ENCODE data around the gene C1QTNF9B. TPM values are rescaled to one million over a fixed set of nuclear protein-coding genes. Genes with fewer than 3 reads are reported as not detected.
A peak's percentile ranks its signal among the peaks of the same experiment; 100 is the strongest.
"Not testable (repeated sequence)": the region's sequence is repeated elsewhere in the genome, so short reads cannot be mapped to it uniquely, and the experiment has no call there.

The C1QTNF9B gene
- total and polyA plus RNA-seq, 2 of the 8 experiments (the other 6 are each of a cell fraction or from before 2014, with no cell fraction given), result 0.11 TPM; not detected in 1

GRCh38 chr13:23881402-23881800, 15.9 kb downstream of the C1QTNF9B start:
- POLR2A ChIA-PET (ENCODE audit: partially characterized antibody), result not testable (repeated sequence)

More at GRCh38 chr13:23881402-23881800, 15.9 kb downstream of the C1QTNF9B start:
- H3K14ac ChIP-seq (ENCODE audit: insufficient read length); H4K20me1 ChIP-seq (replicated peaks in 1 of 2; ENCODE audit: control insufficient read depth in 1 of 2, insufficient read depth in 2 of 2, low read length in 2 of 2); H3K79me1 ChIP-seq (ENCODE audit: low read depth, low read length); H4K5ac ChIP-seq (ENCODE audit: insufficient read length, low read depth, low read length); H2AFZ ChIP-seq (ENCODE audit: low read length); DNase-seq (ENCODE audit: low read depth in 1 of 2, low spot score in 2 of 2); H3K27me3 ChIP-seq (replicated peaks in 1 of 4; ENCODE audit: control insufficient read depth in 3 of 4, extremely low read depth in 1 of 4, insufficient read depth in 3 of 4, low read length in 3 of 4); H3K4me1 ChIP-seq (replicated peaks in 1 of 4; ENCODE audit: control insufficient read depth in 3 of 4, insufficient read depth in 4 of 4, low read length in 3 of 4); H3K9me3 ChIP-seq (ENCODE audit: insufficient read depth in 2 of 2, low read depth in 1 of 2, low read length in 1 of 2); H3K23me2 ChIP-seq (ENCODE audit: low read depth, low read length); H3K27ac ChIP-seq (ENCODE audit: low read depth, low read length); H2BK12ac ChIP-seq (ENCODE audit: low read depth, low read length); H2BK120ac ChIP-seq (replicated peaks; ENCODE audit: low read depth, low read length); H2AK5ac ChIP-seq (ENCODE audit: low read depth, low read length); H2BK20ac ChIP-seq (ENCODE audit: low read length); H3K18ac ChIP-seq (ENCODE audit: extremely low read depth, low read length); H3K79me2 ChIP-seq (ENCODE audit: control insufficient read depth in 1 of 2, insufficient read depth in 2 of 2, low read length in 2 of 2); H3K23ac ChIP-seq (ENCODE audit: insufficient read length); H3K9ac ChIP-seq (replicated peaks in 1 of 4; ENCODE audit: extremely low read depth in 1 of 4, low read depth in 3 of 4, low read length in 3 of 4); H2BK15ac ChIP-seq (ENCODE audit: low read length); H4K91ac ChIP-seq (replicated peaks; ENCODE audit: insufficient read length, low read length); H3K4ac ChIP-seq (replicated peaks; ENCODE audit: insufficient read length, low read depth, low read length); H3K4me3 ChIP-seq (ENCODE audit: extremely low read depth in 1 of 4, insufficient read depth in 2 of 4, low read depth in 3 of 4, low read length in 4 of 4); H2BK5ac ChIP-seq (ENCODE audit: low read depth, low read length); H3K56ac ChIP-seq (replicated peaks; ENCODE audit: insufficient read length, low read depth, low read length); H4K8ac ChIP-seq (ENCODE audit: extremely low read depth, insufficient read depth, low read length); H3K4me2 ChIP-seq (ENCODE audit: insufficient read depth in 1 of 2, low read depth in 2 of 2, low read length in 2 of 2): not testable (repeated sequence)
- peak; percentile 48 for FAIRE-seq
- WGBS, 2 experiments (ENCODE audit: extremely low coverage in 1 of 2, insufficient coverage in 1 of 2, insufficient read length in 1 of 2, insufficient replicate concordance in 2 of 2, low coverage in 1 of 2, low lambda C conversion rate in 2 of 2, missing lambda C conversion rate in 1 of 2), result 91% methylated on average over 8 of the region's 8 CpGs; no CpG with 5 or more reads in 1 of the 2 experiments
- CTCF ChIA-PET (ENCODE audit: partially characterized antibody), result interaction anchor here (0.6 to 0.7 kb wide), 3 partner anchors 50 to 422 kb away, joined by 3 to 4 read pairs (median 3); no protein-coding TSS in a partner anchor
- peaks cover 0 to 19% (median 10%) of the 10 kb centered on the region in 4 experiments; a peak in 5 of 8 replicates for H3K36me3 ChIP-seq (ENCODE audit: control insufficient read depth in 2 of 4, insufficient read depth in 4 of 4, low read length in 3 of 4)
